ENCODE measurements around the gene CTNNA3.

CTNNA3 gene

DNA sequence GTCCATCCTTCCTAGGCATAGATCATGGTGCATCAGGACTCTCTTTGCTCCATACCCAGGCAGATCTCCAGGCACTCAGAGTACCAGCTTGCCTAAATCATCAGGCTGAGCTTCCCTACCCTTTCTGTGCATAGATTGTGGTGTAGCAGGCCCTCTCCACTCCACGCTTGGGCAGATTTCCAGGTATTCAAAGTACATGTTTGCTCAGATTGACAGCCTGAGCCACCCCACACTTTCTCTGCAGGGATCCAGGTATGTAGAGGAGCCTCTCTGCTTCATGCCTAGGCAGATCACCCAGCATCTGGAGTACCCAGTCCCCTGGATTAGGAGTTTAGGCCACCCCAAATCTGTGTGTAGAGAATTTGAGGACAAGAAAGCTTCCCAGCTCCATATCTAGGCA, 1727.6 kb downstream of the CTNNA3 start:
- TF ChIP-seq CTCF (IDR thresholded peaks at IDR 0.05; ENCODE audit: low read depth, low read length), result no peak
- no peak overlapping the region for H3K4me3 ChIP-seq (ENCODE audit: low read depth, low read length)
- DNase-seq (ENCODE audit: low read depth, low spot score), result no peak
- in situ Hi-C loops (cut with HindIII; ENCODE audit: low sequenced_read_pairs), result no loop called here

DNA sequence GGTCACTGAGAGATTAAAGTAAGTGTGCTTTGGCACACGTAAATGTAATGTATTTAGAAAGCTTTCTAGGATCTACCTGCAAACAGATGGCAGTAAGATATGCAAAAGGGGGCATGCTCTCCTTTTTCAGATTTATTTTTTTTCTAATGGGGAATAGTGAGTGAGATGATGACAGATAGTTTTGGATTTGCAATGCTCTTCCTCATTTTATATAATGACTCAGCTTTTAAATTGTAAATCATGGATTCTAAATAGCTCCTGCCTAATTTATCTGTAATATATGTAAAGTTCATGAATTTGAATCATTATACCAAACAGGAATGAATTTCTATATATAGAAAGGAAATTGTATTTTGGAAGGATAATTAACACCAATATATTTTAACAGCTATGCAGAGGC, 1731.8 kb downstream of the CTNNA3 start:
- no peak for DNase-seq (ENCODE audit: low read depth, low spot score)
- no peak for TF ChIP-seq CTCF (IDR thresholded peaks at IDR 0.05; ENCODE audit: low read depth, low read length)
- in situ Hi-C loops (cut with HindIII; ENCODE audit: low sequenced_read_pairs), result no loop called here
- H3K4me3 ChIP-seq (ENCODE audit: low read depth, low read length), result no peak overlapping the region

DNA sequence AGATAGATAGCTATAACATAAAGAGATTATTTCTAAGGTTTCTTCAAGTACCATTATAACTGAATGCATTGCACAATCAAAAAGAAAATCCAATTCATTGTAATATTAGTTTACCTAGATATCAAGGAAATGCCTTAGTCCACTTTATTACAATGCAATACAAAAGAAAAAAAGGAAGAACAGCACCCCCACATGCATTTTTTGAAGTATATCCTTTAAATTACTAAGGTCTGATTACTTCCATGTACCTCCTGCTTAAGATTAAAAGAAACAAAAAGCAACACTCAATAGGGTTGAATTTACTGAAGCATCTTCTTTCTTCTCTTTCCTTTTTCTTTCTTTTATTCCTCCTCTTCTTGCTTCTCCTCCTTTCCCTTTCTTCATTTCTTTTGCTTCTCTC, 1743.9 kb downstream of the CTNNA3 start:
- in situ Hi-C loops (cut with HindIII; ENCODE audit: low sequenced_read_pairs), result no loop called here
- TF ChIP-seq CTCF (IDR thresholded peaks at IDR 0.05; ENCODE audit: low read depth, low read length), result no peak
- no peak for DNase-seq (ENCODE audit: low read depth, low spot score)
- H3K4me3 ChIP-seq (ENCODE audit: low read depth, low read length), result no peak overlapping the region

GRCh38 chr10:65950075-65950474, 1745.9 kb downstream of the CTNNA3 start:
- no peak for TF ChIP-seq CTCF (IDR thresholded peaks at IDR 0.05; ENCODE audit: low read depth, low read length)
- DNase-seq (ENCODE audit: low read depth, low spot score), result peak; percentile 13

GRCh38 chr10:65949526-65949925, 1746.5 kb downstream of the CTNNA3 start:
- in situ Hi-C loops (cut with HindIII; ENCODE audit: low sequenced_read_pairs), result no loop called here
- DNase-seq (ENCODE audit: low read depth, low spot score), result no peak
- TF ChIP-seq CTCF (IDR thresholded peaks at IDR 0.05; ENCODE audit: low read depth, low read length), result no peak
- H3K4me3 ChIP-seq (ENCODE audit: low read depth, low read length), result no peak overlapping the region

More at GRCh38 chr10:65950075-65950474, 1745.9 kb downstream of the CTNNA3 start:
- H3K4me3 ChIP-seq (ENCODE audit: low read depth, low read length), result no peak overlapping the region
- in situ Hi-C loops (cut with HindIII; ENCODE audit: low sequenced_read_pairs), result no loop called here

DNA sequence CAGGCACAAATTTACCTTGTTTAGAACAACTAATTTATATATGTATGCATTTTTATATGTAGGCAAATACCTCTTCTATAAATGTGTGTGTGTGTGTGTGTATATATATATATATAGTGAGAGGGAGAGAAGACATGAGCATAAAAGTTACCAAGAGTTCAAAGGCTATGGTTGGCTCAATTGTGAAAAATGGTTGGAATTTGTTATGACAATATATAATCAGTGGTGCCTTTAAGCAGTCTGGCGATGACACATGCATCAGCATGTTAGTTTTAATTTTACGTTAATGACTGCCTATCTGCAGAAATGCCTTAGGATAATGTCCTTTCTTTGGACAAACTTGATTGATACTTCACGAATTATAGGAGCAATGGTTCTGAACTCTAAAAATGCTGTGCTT, 1750.9 kb downstream of the CTNNA3 start:
- no peak overlapping the region for H3K4me3 ChIP-seq (ENCODE audit: low read depth, low read length)
- no peak for TF ChIP-seq CTCF (IDR thresholded peaks at IDR 0.05; ENCODE audit: low read depth, low read length)
- in situ Hi-C loops (cut with HindIII; ENCODE audit: low sequenced_read_pairs), result no loop called here
- no peak for DNase-seq (ENCODE audit: low read depth, low spot score)

GRCh38 chr10:65943451-65943850, 1752.5 kb downstream of the CTNNA3 start:
- in situ Hi-C loops (cut with HindIII; ENCODE audit: low sequenced_read_pairs), result no loop called here
- no peak for DNase-seq (ENCODE audit: low read depth, low spot score)
- H3K4me3 ChIP-seq (ENCODE audit: low read depth, low read length), result no peak overlapping the region
- no peak for TF ChIP-seq CTCF (IDR thresholded peaks at IDR 0.05; ENCODE audit: low read depth, low read length)
